Effector memory CD4-positive, alpha-beta T cell (primary cell): ENCODE data around the gene MGAT5.
"Not testable (repeated sequence)": the region's sequence is repeated elsewhere in the genome, so short reads cannot be mapped to it uniquely, and the experiment has no call there.

Experiments used
- DNase-seq, 3 donors: peaks; one replicate each; pipeline ENCODE4 v3.0.0-alpha.2; 2020
- H3K27ac ChIP-seq: 2 replicates; pipeline ENCODE4 v1.7.0; 2013; ENCODE audit warnings: mild to moderate bottlenecking, low read length, moderate library complexity; ENCODE audit not compliant: insufficient read depth, poor library complexity, severe bottlenecking
- H3K27me3 ChIP-seq: replicated peaks from 2 replicates; pipeline ENCODE4 v1.7.0; 2013; ENCODE audit warnings: mild to moderate bottlenecking, low read length; ENCODE audit not compliant: insufficient read depth, control insufficient read depth, poor library complexity, severe bottlenecking
- H3K36me3 ChIP-seq: 2 replicates; pipeline ENCODE4 v1.7.0; 2013; ENCODE audit warnings: mild to moderate bottlenecking, low read length, moderate library complexity; ENCODE audit not compliant: control insufficient read depth, insufficient read depth
- H3K4me1 ChIP-seq: 2 replicates; pipeline ENCODE4 v1.7.0; 2013; ENCODE audit warnings: low read length, mild to moderate bottlenecking; ENCODE audit not compliant: control insufficient read depth, insufficient read depth, poor library complexity, severe bottlenecking
- H3K4me3 ChIP-seq: 2 replicates; pipeline ENCODE4 v1.7.0; 2013; ENCODE audit warnings: low read length, low read depth, mild to moderate bottlenecking; ENCODE audit not compliant: insufficient read depth, poor library complexity, severe bottlenecking
- H3K9me3 ChIP-seq: 2 replicates; pipeline ENCODE4 v1.7.0; 2013; ENCODE audit warnings: mild to moderate bottlenecking, low read length, moderate library complexity; ENCODE audit not compliant: control insufficient read depth

MGAT5 gene

DNA sequence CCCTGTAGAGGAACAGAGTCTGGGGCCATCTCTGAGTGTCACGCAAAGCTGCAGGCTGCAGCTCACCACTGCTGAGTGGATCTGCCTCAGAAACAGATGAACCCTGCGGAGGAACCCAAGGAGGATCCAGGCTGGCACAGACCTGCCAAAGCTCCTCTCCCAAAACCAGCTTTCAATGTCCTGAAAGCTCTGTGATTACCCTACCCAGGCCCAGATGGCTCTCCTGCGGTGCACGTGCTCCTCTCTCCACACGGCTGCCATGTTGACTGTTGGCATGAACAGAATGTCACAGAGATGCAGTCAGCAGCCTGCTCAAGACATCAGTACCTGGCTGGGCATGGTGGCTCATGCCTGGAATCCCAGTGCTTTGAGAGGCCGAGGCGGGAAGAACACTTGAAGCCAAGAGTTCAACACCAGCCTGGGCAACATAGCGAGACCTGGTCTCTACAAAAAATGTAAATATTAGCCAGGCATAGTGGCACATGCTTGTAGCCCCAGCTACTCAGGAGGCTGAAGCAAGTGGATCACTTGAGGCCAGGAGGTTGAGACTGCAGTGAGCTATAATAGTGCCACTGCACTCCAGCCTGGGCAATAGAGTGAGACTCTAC lies 216.8 kb downstream of the MGAT5 start:
- DNase-seq, result no peak
- H3K36me3 ChIP-seq, result no peaks in the 10 kb centered on the region
- H3K4me3 ChIP-seq, result no peak overlapping the region
- no peaks in the 10 kb centered on the region for H3K4me1 ChIP-seq
- no peaks in the 10 kb centered on the region for H3K27me3 ChIP-seq
- no peaks in the 10 kb centered on the region for H3K9me3 ChIP-seq
- no peak overlapping the region for H3K27ac ChIP-seq

- not testable (repeated sequence) for H3K27ac ChIP-seq, H3K27me3 ChIP-seq, DNase-seq, H3K9me3 ChIP-seq, H3K36me3 ChIP-seq, H3K4me1 ChIP-seq, H3K4me3 ChIP-seq
Measured at GRCh38 chr2:134476982-134477381, 223.1 kb downstream of the MGAT5 start.

DNA sequence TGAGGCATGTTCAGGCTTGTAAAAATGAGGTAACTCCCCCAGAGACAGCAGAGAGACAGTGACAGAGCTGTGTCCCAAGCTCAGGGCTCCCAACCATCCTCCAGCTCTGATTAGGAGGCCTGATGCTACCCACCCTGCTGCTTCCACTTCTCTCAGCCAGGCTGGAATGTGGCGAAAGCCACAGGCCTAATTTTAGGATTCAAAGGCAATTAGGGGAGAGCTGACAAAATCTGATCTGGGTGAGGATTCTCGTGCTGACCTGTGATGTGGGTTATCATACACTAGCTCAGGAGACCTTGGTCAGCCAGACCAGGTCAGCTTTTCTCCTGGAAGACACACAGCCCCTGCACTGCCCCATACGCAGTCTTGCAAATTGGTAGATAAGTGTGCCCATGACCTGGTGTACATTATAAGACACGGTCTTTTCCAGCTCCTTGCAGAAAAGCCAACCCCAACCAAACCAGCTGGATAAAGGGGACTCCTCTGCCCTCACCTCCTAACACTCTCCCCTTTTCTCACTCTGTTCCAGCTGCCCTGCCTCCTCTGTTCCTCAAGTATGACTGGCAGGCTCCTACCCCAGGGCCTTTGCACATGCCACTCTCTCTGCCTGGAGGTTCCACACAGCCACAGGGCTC lies 225.9 kb downstream of the MGAT5 start:
- no peaks in the 10 kb centered on the region for H3K4me1 ChIP-seq
- H3K36me3 ChIP-seq, result no peaks in the 10 kb centered on the region
- DNase-seq, result no peak
- H3K27me3 ChIP-seq, result no peaks in the 10 kb centered on the region
- H3K4me3 ChIP-seq, result no peak overlapping the region
- H3K9me3 ChIP-seq, result no peaks in the 10 kb centered on the region
- H3K27ac ChIP-seq, result no peak overlapping the region

GRCh38 chr2:134482131-134482723 lies 228.4 kb downstream of the MGAT5 start:
- H3K27ac ChIP-seq, result no peak overlapping the region
- no peaks in the 10 kb centered on the region for H3K9me3 ChIP-seq
- no peak for DNase-seq
- no peaks in the 10 kb centered on the region for H3K36me3 ChIP-seq
- H3K27me3 ChIP-seq, result no peaks in the 10 kb centered on the region
- no peaks in the 10 kb centered on the region for H3K4me1 ChIP-seq
- H3K4me3 ChIP-seq, result no peak overlapping the region

DNA sequence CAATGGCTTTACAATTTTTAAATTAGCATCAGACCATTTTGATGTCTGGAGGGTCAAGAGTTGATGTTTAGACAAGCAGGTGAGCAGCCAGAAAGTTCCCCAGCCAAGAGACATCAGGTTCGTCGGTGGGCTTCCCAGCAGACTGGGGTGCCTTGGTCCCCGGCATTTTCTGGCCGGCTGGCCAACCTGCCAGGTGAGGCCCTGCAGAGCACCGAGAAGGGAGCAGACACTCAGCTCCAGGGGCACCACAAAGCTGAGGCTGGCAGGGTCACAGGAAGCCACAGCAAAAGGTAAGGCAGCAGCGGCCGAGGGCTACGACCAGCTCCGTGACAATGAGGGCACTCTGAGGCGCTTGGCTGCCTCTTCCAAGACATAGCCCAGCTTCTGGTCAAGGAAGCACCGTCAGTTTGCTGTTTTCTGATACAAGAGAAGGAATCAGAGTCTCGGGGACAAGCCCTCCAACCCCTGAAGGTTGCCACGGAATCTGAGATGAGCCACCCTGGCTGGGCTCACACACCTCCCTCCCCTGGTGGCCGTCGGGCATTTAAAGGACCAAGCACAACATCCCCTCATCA lies 229.0 kb downstream of the MGAT5 start:
- no peaks in the 10 kb centered on the region for H3K36me3 ChIP-seq
- no peak for DNase-seq
- no peak overlapping the region for H3K27ac ChIP-seq
- H3K9me3 ChIP-seq, result no peaks in the 10 kb centered on the region
- no peaks in the 10 kb centered on the region for H3K27me3 ChIP-seq
- H3K4me1 ChIP-seq, result no peaks in the 10 kb centered on the region
- no peak overlapping the region for H3K4me3 ChIP-seq

GRCh38 chr2:134489732-134490384 lies 236.0 kb downstream of the MGAT5 start:
- DNase-seq, result no peak
- H3K27me3 ChIP-seq, result no peaks in the 10 kb centered on the region
- H3K27ac ChIP-seq, result no peak overlapping the region

DNA sequence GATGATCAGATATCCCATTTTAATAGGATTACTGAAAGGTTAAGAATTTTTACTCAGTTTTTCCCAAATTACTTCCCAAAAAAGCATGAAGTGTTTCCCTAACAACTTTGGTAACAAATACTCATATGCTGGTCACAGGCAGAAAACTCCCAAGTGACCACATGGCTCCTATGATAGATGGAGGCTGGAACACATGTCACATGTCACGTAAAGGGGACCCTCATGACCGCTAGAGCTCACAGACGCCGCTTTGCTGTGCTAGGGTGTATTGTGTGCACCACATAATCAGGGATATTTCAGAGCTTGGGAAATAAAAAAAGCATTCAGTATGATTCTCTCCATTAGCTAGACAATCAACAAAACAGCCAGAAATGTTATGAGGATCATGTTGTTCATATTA lies 236.7 kb downstream of the MGAT5 start:
- no peaks in the 10 kb centered on the region for H3K36me3 ChIP-seq
- H3K9me3 ChIP-seq, result no peaks in the 10 kb centered on the region
- H3K27ac ChIP-seq, result no peak overlapping the region
- H3K4me1 ChIP-seq, result no peaks in the 10 kb centered on the region
- H3K4me3 ChIP-seq, result no peak overlapping the region
- H3K27me3 ChIP-seq, result no peaks in the 10 kb centered on the region
- no peak for DNase-seq

More at GRCh38 chr2:134489732-134490384, 236.0 kb downstream of the MGAT5 start:
- Histone ChIP-seq H3K9me3 (no peaks in the 10 kb centered on the region), H3K4me3 (no peak overlapping the region), H3K36me3 (no peaks in the 10 kb centered on the region), H3K4me1 (no peaks in the 10 kb centered on the region)

GRCh38 chr2:134491022-134491421 lies 237.2 kb downstream of the MGAT5 start:
- no peak overlapping the region for H3K4me3 ChIP-seq

GRCh38 chr2:134491771-134492441 lies 238.0 kb downstream of the MGAT5 start:
- no peak overlapping the region for H3K27ac ChIP-seq
- no peaks in the 10 kb centered on the region for H3K9me3 ChIP-seq
- no peaks in the 10 kb centered on the region for H3K4me1 ChIP-seq
- H3K36me3 ChIP-seq, result no peaks in the 10 kb centered on the region
- H3K27me3 ChIP-seq, result no peaks in the 10 kb centered on the region
- no peak overlapping the region for H3K4me3 ChIP-seq
- DNase-seq, result no peak

More at GRCh38 chr2:134491022-134491421, 237.2 kb downstream of the MGAT5 start:
- Histone ChIP-seq H3K36me3 (no peaks in the 10 kb centered on the region), H3K27ac (no peak overlapping the region), H3K9me3 (no peaks in the 10 kb centered on the region), H3K27me3 (no peaks in the 10 kb centered on the region), H3K4me1 (no peaks in the 10 kb centered on the region)
- DNase-seq, result no peak
